NCI-H187 (cell line): ENCODE measurements around the gene S100A13.
A peak's percentile ranks its signal among the peaks of the same experiment; 100 is the strongest.

ENCODE experiments used
- DNase-seq, 2 experiments: peaks; one replicate each; lab custom pipeline; 2025; lab: John Stamatoyannopoulos, UW

The S100A13 gene

DNA sequence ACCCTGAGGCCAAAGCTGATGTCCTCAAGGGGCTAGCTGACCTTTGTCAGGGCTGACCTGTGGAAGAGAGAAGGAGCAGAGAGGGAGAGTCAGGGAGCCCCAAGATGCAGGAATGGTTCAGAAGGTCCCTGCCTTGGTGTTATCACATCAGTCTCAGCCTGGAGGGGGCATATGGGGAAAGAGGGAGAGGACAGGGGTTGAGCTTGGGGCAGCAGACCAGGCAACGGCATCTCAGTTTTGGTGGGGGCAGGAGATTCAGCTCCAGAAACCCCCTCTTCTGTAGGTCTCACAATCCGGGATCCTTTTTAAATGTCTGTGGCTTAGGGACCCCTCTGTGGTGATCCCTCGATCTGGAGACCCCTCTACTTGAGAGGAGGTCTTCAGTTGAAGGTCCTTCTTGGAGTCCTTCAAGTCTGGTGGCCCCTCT is 815 bp downstream of the S100A13 start:
- no peak for DNase-seq

DNA sequence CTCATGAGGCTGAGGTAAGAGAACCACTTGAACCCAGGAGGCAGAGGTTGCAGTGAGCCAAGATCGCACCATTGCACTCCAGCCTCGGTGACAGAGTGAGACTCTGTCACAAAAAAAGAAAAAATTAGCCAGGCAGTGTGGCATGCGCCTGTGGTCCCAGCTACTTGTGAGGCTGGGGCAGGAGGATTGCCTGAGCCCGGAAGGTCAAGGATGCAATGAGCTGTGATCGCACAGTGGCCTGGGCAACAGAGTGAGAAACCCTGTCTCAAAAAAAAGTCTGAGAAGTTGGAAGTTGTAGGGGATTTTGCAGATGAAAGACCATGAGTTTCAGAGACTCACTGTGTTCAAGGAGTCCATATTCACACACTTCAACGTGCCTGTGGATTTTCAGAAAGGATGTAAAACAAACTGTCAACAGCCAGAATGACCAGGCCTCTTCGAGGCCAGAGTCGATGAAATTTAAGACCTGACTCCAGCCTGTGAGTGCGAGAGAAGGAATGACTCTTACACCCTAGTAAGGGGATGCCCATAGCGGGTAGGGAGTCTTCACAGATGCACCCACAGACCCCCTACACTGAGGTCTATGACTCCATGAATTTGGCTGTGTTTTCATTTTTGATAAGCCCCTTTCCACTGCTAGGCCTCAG is 2.2 kb downstream of the S100A13 start:
- DNase-seq, result no peak

DNA sequence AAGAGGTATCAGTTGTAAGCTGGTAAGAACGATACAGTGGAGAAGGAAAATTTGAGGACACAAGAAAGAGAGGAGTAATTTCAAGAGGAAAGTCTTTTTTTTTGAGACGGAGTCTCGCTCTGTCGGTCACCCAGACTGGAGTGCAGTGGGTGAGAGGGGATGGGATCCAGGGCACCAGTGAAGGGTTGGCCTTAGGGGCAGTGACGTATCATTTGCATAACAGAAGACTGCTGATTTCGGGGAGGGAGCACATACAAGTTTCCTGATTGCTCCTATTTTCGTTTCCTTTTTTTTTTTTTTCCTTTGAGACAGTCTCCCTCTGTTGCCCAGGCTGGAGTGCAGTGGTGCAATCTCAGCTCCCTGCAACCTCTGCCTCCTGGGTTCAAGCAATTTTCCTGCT is 4.2 kb downstream of the S100A13 start:
- DNase-seq, result no peak

DNA sequence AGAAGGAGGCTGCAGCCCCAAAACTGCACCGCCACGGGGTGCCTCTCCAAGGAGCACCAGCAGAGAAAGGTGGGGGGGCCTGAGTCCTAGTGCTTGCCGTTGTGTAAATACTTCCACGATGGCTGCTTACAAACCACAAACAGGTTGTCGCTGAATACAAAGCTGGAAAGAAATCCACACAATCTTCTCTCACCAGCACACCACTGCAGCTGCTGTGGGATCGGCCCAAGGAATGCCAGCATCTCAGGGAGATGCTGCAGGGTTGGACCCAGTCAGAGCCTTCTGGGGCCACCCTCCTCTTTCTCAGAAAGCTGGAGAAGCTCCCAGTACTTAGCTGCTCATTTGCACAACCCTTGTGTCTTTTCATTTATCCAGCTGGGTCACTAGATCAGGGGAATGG is 8.1 kb downstream of the S100A13 start:
- no peak for DNase-seq

DNA sequence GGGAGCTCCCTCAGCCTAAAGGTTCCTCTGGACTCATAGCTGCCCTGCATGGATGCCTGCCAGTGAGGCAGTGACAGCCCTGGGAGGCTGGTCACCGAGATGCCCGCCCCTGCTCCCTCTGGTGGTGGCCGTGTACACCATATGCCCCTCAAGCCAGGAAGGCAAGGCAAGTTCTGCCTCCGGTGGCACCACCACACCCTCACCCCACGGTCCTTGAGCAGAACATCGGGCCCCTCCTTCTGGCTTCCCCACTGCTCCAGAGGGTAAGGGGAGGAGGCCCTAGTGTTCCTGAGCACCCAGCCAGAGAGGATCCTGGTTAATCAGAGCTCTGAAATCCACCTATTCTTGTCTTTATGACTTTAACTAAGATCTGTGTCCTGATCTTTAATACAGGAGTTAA is 9.6 kb downstream of the S100A13 start:
- DNase-seq, result peak in 1 of 2 experiments; percentile 43

DNA sequence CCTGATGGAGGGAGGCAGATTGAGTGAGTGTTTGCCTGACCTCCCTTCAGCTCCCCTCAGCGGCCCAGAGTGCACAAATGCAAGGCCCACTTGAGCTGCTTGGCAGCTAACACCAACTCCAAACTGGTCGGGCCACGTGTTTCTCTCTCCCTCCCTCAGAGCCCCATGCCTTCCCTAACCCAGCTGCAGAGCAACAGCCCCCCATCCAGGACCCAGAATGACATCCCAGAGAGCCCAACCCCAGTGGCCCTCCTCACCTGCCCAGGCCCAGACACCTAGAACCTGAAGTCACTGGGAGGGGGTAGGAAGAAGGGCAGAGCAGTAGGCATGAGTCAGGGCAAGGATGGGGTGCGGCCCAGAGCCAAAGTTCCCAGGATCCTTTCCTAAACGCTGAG is 10.4 kb downstream of the S100A13 start:
- no peak for DNase-seq

DNA sequence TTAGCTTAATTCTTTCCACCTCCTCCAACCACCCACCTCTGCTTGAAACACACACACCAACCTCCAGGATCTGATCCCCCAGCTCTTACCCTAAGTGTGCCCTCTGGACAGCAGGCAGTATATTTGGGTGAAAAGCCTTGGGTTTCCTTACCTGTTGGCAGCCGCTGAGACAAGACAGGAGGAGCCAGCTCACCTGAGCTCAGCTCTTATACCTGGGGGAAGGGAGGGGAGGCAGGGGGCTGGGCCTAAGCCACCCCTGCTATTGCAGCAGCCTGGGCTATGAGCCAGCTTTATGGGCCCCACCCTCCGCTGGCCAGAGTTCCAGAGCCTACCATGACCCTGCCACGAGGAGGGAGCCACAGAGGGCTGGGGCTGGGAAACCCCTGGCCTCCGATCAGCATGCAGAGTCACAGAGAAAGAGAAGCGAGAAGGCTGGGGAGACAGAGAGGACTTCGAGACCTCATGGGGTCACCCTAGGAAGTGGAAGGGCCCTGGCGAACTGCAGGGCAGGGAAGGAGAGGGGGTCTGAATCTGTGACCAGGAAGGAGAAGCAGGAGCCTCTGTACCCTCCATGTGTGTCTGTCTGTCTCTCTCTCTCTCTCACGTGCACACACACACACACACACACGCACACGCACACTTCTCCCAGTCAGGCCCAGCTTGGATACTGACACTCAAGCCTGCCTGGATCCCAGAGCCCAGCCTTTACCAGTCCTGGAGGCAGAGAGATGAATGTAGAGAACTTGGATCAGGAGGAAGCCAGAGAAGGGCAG is 11.0 kb downstream of the S100A13 start, which contains the start of gene S100A14:
S100A14 (minus strand) TSS at position 182 of the 773 bp plus-strand sequence. CDS start 467 bp downstream, outside the sequence.
- DNase-seq, result no peak

DNA sequence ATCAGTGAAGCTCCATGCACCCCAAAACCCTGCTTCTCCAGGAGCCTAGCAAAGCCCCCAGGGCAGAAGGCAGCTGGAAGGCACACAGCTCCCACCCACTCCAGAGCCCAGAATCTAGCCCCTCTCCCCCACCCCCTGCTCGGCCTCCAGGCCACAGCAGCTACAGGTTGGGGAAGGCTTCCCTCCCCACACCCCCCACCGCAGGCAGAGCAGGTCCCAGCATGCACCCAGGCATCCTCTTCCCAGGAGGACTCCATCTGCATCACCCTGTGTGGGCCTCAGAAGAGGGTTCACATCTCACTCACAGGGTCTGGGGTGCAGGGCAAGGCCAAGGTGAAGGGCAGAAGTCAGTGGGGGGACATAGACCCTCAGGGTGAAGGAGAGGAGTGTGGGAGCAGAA is 11.9 kb downstream of the S100A13 start:
- DNase-seq, result no peak

DNA sequence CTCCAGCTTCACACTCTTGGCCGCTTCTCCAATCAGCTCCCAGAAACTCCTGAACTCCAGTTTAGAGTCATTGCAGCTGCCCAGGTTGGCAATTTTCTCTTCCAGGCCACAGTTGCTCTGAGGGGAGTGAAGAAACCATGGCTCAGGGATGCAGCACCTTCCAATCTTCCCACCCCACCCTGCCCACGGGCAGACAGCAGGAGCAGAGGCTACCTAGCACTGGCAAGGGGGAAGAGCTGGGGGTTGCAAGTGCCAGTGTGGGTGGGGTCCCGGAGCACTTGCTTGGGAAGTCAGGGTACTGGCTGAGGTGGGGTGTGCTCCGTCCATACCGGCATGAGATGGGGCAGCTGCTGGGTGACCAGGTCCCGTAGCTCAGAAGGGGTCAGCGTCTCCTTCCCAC is 12.4 kb downstream of the S100A13 start:
- DNase-seq, result no peak

DNA sequence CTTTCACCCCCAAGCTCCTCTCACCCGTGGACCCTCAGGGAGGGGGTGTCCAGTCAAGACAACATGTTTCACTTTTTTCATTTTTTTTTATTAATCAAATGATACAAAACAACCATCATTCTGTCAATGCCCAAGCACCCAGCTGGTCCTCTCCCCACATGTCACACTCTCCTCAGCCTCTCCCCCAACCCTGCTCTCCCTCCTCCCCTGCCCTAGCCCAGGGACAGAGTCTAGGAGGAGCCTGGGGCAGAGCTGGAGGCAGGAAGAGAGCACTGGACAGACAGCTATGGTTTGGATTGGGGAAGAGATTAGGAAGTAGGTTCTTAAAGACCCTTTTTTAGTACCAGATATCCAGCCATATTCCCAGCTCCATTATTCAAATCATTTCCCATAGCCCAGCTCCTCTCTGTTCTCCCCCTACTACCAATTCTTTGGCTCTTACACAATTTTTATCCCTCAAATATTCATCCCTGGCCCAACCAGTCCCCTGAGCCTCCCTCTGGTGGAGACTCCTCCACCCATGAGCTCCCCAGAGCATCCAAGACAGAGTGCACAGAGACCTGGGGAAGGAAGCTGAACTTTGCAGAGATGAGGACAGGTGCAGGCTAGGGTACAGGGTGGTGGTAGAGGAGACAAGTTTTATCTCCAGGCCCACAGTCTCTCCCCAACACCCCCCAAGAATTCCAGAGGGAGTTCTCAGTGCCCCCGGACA is 13.0 kb downstream of the S100A13 start:
- DNase-seq, result no peak

DNA sequence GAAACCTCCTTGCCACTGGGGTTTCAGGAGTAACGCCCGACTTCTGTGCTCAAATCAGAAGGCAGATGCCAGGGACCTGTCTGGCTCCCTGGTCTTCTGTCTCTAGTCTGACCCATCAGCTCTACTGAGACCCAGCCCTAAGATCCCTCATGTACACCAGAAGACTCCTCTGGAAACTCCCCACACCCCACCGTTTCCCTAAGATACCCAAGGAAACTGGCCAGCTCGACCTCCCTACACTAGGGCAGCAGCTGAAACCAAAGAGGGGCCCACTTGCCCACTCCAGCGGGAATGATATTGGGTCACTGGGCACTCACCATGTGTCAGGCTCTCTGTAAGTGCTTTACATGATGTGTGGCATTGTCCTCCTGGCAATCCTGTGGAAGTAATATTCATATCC is 13.9 kb downstream of the S100A13 start:
- DNase-seq, result no peak

DNA sequence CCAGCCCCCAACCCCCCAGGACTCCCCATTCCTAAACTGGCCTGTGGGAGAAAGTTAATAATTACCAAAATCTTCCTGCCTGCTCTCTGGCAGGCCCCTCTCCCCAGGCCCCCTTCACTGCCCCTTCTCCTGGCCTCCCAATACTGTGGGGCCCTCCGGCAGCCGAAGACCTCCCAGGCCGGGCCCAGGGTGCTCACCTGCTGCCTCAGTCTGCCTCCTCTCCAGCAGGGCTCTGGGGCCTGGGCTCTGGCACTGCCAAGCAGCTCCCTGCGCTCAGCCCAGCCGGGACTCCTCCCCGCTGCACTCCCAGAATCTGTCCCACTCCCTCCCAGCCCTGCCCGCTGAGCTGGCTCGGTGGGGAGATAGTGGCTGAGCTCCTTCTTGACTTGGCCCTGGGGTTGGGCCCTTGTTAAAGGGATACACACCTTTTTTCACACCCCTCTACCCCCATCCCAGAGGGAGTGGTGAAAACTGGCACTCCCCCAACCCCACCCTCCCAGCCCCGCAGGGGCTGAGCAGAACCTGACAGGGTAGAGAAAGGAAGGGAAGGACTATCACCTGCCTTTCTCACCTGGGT is 14.5 kb downstream of the S100A13 start, which contains the start of gene S100A16:
S100A16 (minus strand) TSS at position 383 of the 577 bp plus-strand sequence. CDS start 4,986 bp downstream, outside the sequence.
- DNase-seq, result no peak

DNA sequence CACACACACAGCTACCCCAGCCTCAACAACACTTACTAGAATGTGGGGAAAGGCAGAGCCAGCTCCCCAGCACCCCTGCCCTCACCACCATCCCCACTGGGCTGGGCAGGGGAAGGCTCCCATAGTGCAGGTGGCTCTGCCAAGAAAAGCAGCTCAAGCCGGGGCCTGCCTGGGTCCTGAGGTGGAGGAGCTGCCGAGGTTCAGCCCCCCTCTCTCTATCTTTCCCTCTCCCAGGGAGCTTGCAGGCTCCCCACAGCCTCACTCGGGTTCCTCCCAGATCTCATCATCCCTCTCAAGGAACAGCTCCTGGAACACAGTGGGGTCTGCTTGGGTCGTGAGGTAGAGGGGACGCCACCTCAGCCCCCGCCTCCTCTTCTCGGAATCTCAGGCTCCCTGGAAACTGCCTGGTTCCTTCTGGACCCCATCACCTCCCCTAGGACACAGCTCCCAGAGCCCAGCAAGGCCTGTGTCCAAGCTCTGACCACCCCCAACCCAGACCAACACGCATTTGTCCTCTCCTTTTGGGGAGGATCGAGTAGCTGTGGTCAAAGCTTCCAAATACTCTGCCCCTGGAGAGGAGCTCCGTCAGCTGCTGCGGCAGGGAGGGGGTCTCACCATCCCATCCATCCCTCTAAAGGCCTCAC is 15.1 kb downstream of the S100A13 start:
- DNase-seq, result no peak

DNA sequence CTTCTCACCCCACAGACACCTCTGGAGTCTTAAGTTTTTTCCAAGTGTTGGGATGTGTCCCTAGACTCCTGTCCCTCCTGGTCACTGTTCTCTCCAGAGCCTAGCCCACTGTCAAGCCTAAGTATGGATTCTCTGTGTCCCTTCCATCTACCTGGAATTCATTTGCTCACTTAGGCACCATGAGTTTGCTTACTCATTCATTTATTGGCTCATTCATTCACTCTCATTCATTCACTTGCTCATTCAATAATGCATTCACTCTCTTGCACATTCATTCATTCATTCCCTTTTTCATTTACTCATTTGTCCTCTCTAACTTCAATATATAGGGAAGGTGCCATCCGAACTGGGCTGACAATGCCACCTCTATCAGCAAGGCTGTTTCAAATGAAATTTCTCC is 15.9 kb downstream of the S100A13 start:
- no peak for DNase-seq

DNA sequence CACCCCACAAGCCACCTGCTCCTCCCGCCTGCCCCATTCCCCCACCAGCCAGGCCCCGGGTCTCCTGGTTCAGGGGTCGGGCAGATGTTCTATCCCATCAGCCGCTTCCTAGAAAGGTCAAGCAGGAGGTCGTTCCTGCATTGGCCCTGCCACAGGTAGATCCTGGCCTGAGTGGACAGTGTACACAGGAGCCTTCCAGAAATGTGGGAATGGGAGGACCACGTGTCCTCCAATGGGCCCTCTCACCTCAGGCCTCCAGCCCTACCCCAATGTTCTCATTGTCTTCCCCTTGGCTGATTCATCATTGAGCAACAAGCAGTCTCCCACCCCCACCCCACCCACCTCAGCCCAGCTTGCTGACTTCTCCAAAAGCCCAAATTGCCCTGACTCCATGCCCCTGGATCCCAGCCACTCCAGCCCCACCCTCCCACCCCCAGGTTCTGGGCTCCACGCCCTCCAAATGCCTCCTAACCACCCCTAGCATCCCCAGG is 16.4 kb downstream of the S100A13 start:
- no peak for DNase-seq

DNA sequence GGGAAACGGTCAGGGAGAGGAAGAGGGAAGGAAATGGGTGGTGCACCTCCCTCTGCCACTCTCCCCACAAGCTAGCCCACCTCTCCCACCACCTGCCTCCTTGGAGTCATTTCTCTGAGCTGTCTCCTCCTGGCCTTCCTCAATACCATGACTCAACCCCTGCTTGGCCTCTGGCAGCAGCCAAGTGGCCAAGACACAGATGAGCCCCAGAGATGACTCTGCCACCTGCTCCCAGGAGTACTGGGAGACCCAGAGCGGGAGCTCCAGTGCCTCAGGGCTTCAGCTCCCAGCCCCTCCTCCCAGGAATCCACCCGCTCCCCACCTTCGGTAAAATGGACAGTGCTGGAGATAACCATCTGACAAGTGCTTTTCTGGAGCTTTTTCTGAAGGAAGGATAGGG is 17.0 kb downstream of the S100A13 start:
- no peak for DNase-seq

DNA sequence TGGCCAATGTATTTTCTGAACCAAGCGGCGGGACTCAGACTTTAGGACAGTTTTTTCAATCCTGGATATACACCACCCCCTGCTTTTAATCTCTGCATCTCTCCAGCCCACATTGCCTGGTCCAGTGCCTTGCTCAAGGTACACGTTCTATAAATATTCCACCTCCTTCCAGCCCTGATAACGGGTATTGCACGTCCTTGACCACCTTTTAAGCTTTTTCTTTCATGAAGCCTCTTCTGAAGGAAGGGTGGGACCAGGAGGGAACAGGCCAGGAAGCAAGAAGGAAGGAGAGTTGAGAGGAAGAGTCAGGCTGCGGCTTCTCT is 17.8 kb downstream of the S100A13 start:
- no peak for DNase-seq

DNA sequence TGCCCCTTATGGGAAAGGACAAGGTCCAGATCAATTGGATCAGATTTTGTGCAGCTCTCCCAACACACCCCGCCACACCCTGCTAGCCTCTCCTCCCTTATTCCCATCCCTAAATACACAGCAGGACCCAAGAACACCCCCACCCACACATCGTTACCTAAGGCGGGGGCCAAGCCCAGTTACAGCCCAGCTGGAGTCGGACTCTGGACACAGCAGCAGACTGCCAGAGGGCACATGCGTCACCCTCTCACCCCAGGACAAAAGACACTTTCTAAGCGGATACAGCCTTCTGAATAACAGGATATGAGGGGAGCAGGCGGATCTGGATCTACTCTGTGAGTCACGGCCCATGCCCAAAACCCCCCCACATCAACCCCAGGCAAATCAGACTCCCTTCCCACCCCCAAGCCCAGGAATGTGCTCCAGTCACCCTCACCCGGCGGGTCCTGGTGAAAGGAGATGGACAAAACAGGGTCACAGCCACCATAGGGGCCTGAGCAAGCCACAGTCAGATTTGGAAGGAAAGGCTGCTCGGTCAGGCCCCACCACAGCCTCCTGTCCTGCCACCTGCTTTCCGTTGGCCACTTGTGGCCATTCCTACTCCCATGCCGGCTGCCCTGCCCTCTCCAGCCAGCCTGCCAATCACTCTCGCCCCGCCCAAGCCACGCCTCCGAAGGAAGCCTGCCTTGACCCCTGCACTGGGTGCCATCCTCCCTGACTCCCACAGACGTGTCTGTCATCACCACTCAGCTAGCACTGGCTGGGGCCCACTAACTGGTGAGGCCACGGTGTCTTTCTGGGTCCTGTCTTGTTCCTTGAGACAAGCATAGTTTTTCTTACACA is 18.3 kb downstream of the S100A13 start:
- no peak for DNase-seq

DNA sequence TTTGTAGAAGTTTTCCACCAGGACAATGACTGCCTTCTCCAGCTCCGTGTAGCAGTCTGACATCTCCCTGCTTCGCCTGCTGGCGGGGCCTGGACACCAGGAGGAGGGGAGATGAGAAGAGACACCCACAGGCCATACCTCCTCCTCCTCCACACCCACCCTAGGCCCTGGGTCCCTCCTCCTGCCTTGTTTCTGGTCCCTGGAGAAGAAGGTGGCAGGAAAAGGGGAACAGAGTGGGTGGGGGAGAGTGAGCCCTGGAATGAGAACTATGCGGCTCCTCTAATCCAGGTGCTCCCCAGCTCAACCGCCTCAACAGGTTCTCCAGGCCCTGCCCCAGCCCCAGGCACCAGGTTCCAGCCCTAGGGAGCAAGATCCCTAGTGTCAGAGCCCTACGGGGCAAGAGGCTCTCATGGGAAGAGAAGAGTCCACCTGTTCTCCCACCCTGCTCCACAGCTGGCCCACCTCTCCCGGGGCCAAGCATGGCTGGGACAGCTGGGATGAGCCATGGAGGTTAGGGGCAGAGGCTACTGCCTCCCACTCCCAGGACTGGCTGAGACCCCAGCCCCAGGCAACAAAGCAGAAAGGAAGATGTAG is 19.1 kb downstream of the S100A13 start:
- DNase-seq, result no peak

DNA sequence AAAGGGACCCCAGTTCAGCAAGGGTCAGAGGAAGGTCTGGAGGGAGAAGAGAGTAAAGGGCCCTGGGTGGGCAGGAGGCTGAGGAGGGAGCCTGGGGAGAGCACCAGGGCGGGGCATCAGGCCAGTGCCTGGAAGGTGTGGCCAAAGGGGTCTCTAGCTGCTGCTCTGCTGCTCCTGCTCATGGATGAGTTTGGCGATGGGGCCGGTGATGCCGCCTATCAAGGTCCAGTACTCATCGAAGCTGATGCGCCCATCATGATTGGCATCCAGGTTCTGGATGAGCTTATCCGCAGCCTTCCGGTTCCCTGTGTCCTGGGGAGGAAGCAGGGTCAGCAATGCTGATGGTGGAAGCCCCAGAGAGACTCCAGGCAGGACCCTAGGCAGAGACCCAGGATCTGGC is 19.9 kb downstream of the S100A13 start:
- DNase-seq, result no peak

DNA sequence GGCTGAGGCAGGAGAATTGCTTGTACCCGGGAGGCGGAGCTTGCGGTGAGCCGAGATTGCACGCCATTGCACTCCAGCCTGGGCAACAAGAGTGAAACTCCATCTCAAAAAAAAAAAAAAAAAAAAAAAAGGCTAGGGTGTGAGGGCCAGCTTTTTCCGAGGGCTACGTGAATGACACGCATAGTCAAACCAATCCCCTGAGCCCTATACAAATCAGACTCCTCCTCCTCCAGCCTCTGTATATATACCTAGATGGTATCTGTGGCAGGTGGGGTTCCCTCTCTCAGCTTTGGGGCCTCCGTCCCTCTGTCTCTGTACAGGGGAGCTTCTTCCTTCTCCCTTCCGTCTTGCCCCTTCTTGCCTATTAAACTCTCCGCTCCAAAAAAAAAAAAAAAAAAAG is 21.1 kb downstream of the S100A13 start:
- DNase-seq, result no peak
